K562 (cell line): ENCODE data around the gene RPL26. TPM values are rescaled to one million over a fixed set of nuclear protein-coding genes. Genes with fewer than 3 reads are reported as not detected.

Experiments
- ATAC-seq: fragments of 200-7000 bp; cut with Tn5 transposase; 3 replicates; pipeline ENCODE4 v1.9.1; 2020; ENCODE audit warnings: moderate library complexity
- BruUV-seq: library from RNA; stranded (reverse); fragments of 400-500 nt; replicated peaks from 2 replicates; lab custom pipeline; 2021; lab: Mats Ljungman, UMichigan
- CTCF ChIA-PET: fragments of 300-600 bp; formaldehyde crosslinking; extraction: SDS; loops from one replicate; lab custom pipeline; 2021; ENCODE audit warnings: low intra/inter-chr PET ratio; lab: Yijun Ruan, JAX
- POLR2A ChIA-PET: fragments of 300-600, 350-650 bp; sonication (Branson Sonifier 250); formaldehyde crosslinking; extraction: SDS; loops from one replicate; lab custom pipeline; 2021; ENCODE audit warnings: antibody characterized with exemption, inconsistent platforms; lab: Yijun Ruan, JAX
- DNase-seq, 4 experiments: peaks; one replicate each; pipeline versions ENCODE4 v3.0.0 to v3.0.0-alpha.2; 2011 to 2018; ENCODE audit warnings: low spot score in 3 of 4, mixed read lengths in 3 of 4; ENCODE audit errors: extremely low read depth in 1 of 4
- FAIRE-seq: peaks from 2 replicates; lab custom pipeline; 2011; peaks lifted over from hg19 to GRCh38; lab: Jason Lieb, UNC
- H2AFZ ChIP-seq: 2 replicates; pipeline ENCODE4 v1.6.0; 2011; ENCODE audit warnings: low read depth, low read length, control low read depth, inconsistent platforms
- H3K27ac ChIP-seq: fragments of 200-600 bp; 3 replicates; pipeline ENCODE4 v1.8.0; 2011; ENCODE audit warnings: low read depth, mild to moderate bottlenecking, control low read depth, inconsistent platforms, low read length, moderate library complexity, mixed read lengths; ENCODE audit errors: extremely low read depth
- H3K27me3 ChIP-seq, 2 experiments: fragments of 300-600 bp in 1 of 2; 2 replicates in 1 of 2; 3 replicates in 1 of 2; pipeline versions ENCODE4 v1.6.0 to v1.8.0; 2011; ENCODE audit warnings: inconsistent platforms in 2 of 2, low read length in 2 of 2, mild to moderate bottlenecking in 1 of 2, mixed read lengths in 1 of 2, moderate library complexity in 1 of 2; ENCODE audit not compliant: control insufficient read depth in 2 of 2, insufficient read depth in 2 of 2
- H3K36me3 ChIP-seq: fragments of 300-600 bp; 3 replicates; pipeline ENCODE4 v1.8.0; 2011; ENCODE audit warnings: mild to moderate bottlenecking, low read length, inconsistent platforms; ENCODE audit not compliant: control insufficient read depth, insufficient read depth
- H3K4me1 ChIP-seq, 2 experiments: fragments of 200-600 bp in 1 of 2; replicated peaks in 1 of 2; 2 replicates in 1 of 2; 3 replicates in 1 of 2; pipeline versions ENCODE4 v1.5.1 to v1.8.0; 2011; ENCODE audit warnings: inconsistent platforms in 2 of 2, low read length in 2 of 2, mild to moderate bottlenecking in 1 of 2, mixed read lengths in 1 of 2, moderate library complexity in 1 of 2; ENCODE audit not compliant: control insufficient read depth in 2 of 2, insufficient read depth in 2 of 2
- H3K4me2 ChIP-seq: 2 replicates; pipeline ENCODE4 v1.6.1; 2011; ENCODE audit warnings: low read length, control low read depth, inconsistent platforms, mixed read lengths; ENCODE audit not compliant: insufficient read depth
- H3K4me3 ChIP-seq: fragments of 200-600 bp; sonication (generic), shearing (Covaris generic); 2 replicates; pipeline ENCODE4 v1.5.1; 2016; ENCODE audit warnings: control low read depth, inconsistent platforms
- H3K79me2 ChIP-seq: fragments of 200-600 bp; 3 replicates; pipeline ENCODE4 v1.8.0; 2011; ENCODE audit warnings: low read length, inconsistent platforms; ENCODE audit not compliant: control insufficient read depth, insufficient read depth
- H3K9ac ChIP-seq, 2 experiments: 2 replicates each; pipeline versions ENCODE4 v1.6.0 to v1.6.1; 2011; ENCODE audit warnings: low read depth in 2 of 2, low read length in 2 of 2, control low read depth in 1 of 2, inconsistent platforms in 1 of 2, mild to moderate bottlenecking in 1 of 2, mixed read lengths in 1 of 2; ENCODE audit not compliant: insufficient read depth in 1 of 2
- H3K9me1 ChIP-seq: one replicate; pipeline ENCODE4 v1.6.0; 2011; ENCODE audit warnings: inconsistent platforms, mild to moderate bottlenecking, low read length, moderate library complexity; ENCODE audit not compliant: control insufficient read depth, insufficient read depth
- H3K9me3 ChIP-seq: replicated peaks from 2 replicates; pipeline ENCODE4 v1.5.1; 2011; ENCODE audit warnings: low read depth, low read length, inconsistent platforms; ENCODE audit not compliant: control insufficient read depth, insufficient read depth
- H4K20me1 ChIP-seq: replicated peaks from 2 replicates; pipeline ENCODE4 v1.6.1; 2011; ENCODE audit warnings: low read length, inconsistent platforms, mixed read lengths; ENCODE audit not compliant: control insufficient read depth, insufficient read depth
- ARNT ChIP-seq, 2 experiments: fragments of 450-650 bp; IDR thresholded peaks; 2 replicates each; pipeline ENCODE4 v1.6.1; 2016; ENCODE audit warnings: mild to moderate bottlenecking in 1 of 2
- ATF7 ChIP-seq: fragments of 450-650 bp; IDR thresholded peaks from 2 replicates; pipeline ENCODE4 v1.7.1; 2014; ENCODE audit warnings: mild to moderate bottlenecking, moderate library complexity
- CEBPB ChIP-seq: fragments of 450-650 bp; IDR thresholded peaks from 2 replicates; pipeline ENCODE4 v1.6.1; 2016; ENCODE audit warnings: missing genetic modification characterization, missing compliant biosample characterization
- FOXK2 ChIP-seq, 2 experiments: fragments of 450-650 bp; IDR thresholded peaks in 1 of 2; conservative IDR thresholded peaks in 1 of 2; 2 replicates each; pipeline ENCODE4 v1.6.1; 2016; ENCODE audit warnings: low read depth in 2 of 2, mild to moderate bottlenecking in 1 of 2
- JUND ChIP-seq, 2 experiments: IDR thresholded peaks; 2 replicates in 1 of 2; 3 replicates in 1 of 2; pipeline ENCODE4 v1.6.1; 2011; ENCODE audit warnings: borderline replicate concordance in 2 of 2, low read depth in 2 of 2, low read length in 2 of 2, improper control_type of control experiment in 1 of 2, missing biosample characterization in 1 of 2, missing genetic modification characterization in 1 of 2, missing genetic modification reagents in 1 of 2
- L3MBTL2 ChIP-seq: fragments of 450-650 bp; IDR thresholded peaks from 2 replicates; pipeline ENCODE4 v1.6.1; 2016; ENCODE audit warnings: mild to moderate bottlenecking, moderate library complexity
- MEIS2 ChIP-seq: fragments of 450-650 bp; IDR thresholded peaks from 2 replicates; pipeline ENCODE4 v1.6.1; 2014; ENCODE audit warnings: mild to moderate bottlenecking; ENCODE audit not compliant: partially characterized antibody
- PKNOX1 ChIP-seq: fragments of 450-650 bp; IDR thresholded peaks from 2 replicates; pipeline ENCODE4 v1.6.1; 2016
- ZBTB7A ChIP-seq: IDR thresholded peaks from 2 replicates; pipeline ENCODE4 v1.6.1; 2011; ENCODE audit warnings: low read depth, mild to moderate bottlenecking, low read length, moderate library complexity, borderline replicate concordance; ENCODE audit not compliant: control insufficient read depth
- ZNF699 ChIP-seq: fragments of 250-450 bp; sonication (Bioruptor Pico); IDR thresholded peaks from 2 replicates; pipeline ENCODE4 v1.8.0; 2021; ENCODE audit warnings: mild to moderate bottlenecking, moderate library complexity; ENCODE audit not compliant: insufficient replicate concordance
- WGBS: fragments of 100-300 bp; shearing (Covaris generic); methylation state at CpG from one replicate; pipeline ENCODE4 v1.1.6; 2016; ENCODE audit warnings: low coverage, mixed read lengths; ENCODE audit not compliant: insufficient coverage; ENCODE audit errors: missing lambda C conversion rate; 5-methylcytosine and 5-hydroxymethylcytosine counted together
- in situ Hi-C: fragments of 300-500 bp; cut with MboI; formaldehyde crosslinking; loops from 4 replicates; pipeline ENCODE4 v1.15.0; 2018; ENCODE audit warnings: inconsistent platforms, mixed read lengths
- intact Hi-C: fragments of 100-400 bp; cut with micrococcal nuclease; formaldehyde crosslinking; loops from 2 replicates; pipeline ENCODE4 v1.14.2; 2022
- polyA plus RNA-seq, 8 experiments: library from polyadenylated mRNA; depleted of rRNA in 4 of 8; stranded (reverse) in 5 of 8; unstranded in 3 of 8; fragments of >200 nt; fragmentation: Nextera tagmentation in 2 of 8; fragmentation: Illumina TruSeq in 1 of 8; extraction: Ambion mirVana in 2 of 8; extraction: Trizol in 1 of 8; gene quantifications; 2 replicates each; pipeline versions ENCODE4 v1.2.1 to v1.2.3, GENCODE V29; 2011 to 2014; ENCODE audit warnings: inconsistent platforms in 1 of 8, missing spikeins in 1 of 8
- total RNA-seq, 7 experiments: library from RNA; depleted of rRNA in 6 of 7; stranded (reverse); fragments of >200 nt in 6 of 7; fragmentation: Illumina TruSeq in 2 of 7; extraction: Trizol in 2 of 7; gene quantifications; 2 replicates each; pipeline versions ENCODE4 v1.2.1 to v1.2.3, GENCODE V29; 2011 to 2021; ENCODE audit warnings: low replicate concordance in 1 of 7

RPL26 gene
- total and polyA plus RNA-seq, 9 of the 15 experiments (the other 6 are each of a cell fraction or from before 2014, with no cell fraction given), result 1,474 to 4,074 (median 2,904) TPM

DNA sequence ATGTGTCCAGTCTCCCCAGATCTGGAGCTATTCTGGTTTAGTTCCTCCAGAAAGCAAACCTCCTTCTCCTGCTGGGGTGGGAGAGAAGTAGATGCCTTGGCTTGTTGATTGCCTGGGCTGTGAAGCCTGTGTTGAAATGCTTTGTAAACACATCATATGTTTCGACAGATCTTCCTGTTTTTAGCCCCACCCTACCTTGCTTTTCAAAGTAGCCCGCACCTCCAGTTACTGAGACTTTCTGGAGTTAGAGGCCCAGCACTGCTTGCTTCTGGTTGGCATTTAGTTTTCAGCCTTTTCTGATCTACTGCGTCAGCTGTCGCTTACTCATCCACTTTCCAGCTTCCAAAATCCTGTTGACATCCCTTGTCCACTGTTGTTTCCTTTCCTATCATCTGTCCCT, 34.8 kb upstream of the RPL26 start:
- H3K9me1 ChIP-seq, result no peaks in the 10 kb centered on the region
- DNase-seq (no peak), ATAC-seq (no peak; the same call in 1 of the 3 replicates), FAIRE-seq (no peak)
- H4K20me1 ChIP-seq, result no peaks in the 10 kb centered on the region
- no peaks in the 10 kb centered on the region for H3K36me3 ChIP-seq
- BruUV-seq, result no TSS peak
- H3K27me3 ChIP-seq, result no peaks in the 10 kb centered on the region
- no peaks in the 10 kb centered on the region for H3K79me2 ChIP-seq
- intact Hi-C loops (loop anchor here (10.0 kb wide), 1 partner anchor 327 kb away; the partner anchor contains the start of gene CCDC42), in situ Hi-C loops (no loop called here)
- no peak overlapping the region; the same call in 1 of the 2 replicates for H3K4me2 ChIP-seq
- H3K27ac ChIP-seq, result no peak overlapping the region
- peak overlapping the region; percentile 35 for H2AFZ ChIP-seq
- ChIA-PET POLR2A (interaction anchor here (0.5 to 1.7 kb wide), 3 partner anchors 12 to 264 kb away, joined by 3 to 5 read pairs (median 3); partner anchors contain the start of gene NDEL1), CTCF (no interaction called here)
- H3K9me3 ChIP-seq, result no peaks in the 10 kb centered on the region
- no peak overlapping the region for H3K4me3 ChIP-seq
- no peak overlapping the region; a peak in 1 of 4 replicates for H3K9ac ChIP-seq
- TF ChIP-seq L3MBTL2, result 0 out of 2 replicates have a peak, but pooled peaks have one; percentile 43
- TF ChIP-seq ARNT (IDR thresholded peaks at IDR 0.05), result peak in 1 of 2 experiments; percentile 89; a peak in 1 of 4 replicates
- no peak for TF ChIP-seq ZNF699 (CRISPR knock-in tag)
- 0 out of 4 replicates have a peak, but pooled peaks of 1 of the 2 experiments have one; percentile 54 for TF ChIP-seq FOXK2 (conservative IDR thresholded peaks at IDR 0.05 in 1 of 2, IDR thresholded peaks at IDR 0.05 in 1 of 2; ENCODE audit: low read depth in 2 of 2)
- peak; percentile 69 for TF ChIP-seq CEBPB (tag)
- TF ChIP-seq JUND (IDR thresholded peaks at IDR 0.05; ENCODE audit: borderline replicate concordance, low read depth, low read length), result no peak
- peak; percentile 16; the same call in 1 of the 3 replicates for TF ChIP-seq JUND (tag; IDR thresholded peaks at IDR 0.05; ENCODE audit: borderline replicate concordance, low read depth, low read length)
- TF ChIP-seq PKNOX1, result 0 out of 2 replicates have a peak, but pooled peaks have one; percentile 16
- TF ChIP-seq ZBTB7A, result no peak
- peak; percentile 25 for TF ChIP-seq MEIS2
- TF ChIP-seq ATF7, result 0 out of 2 replicates have a peak, but pooled peaks have one; percentile 25
- peaks cover 3 to 25% of the 10 kb centered on the region in 2 experiments; a peak in 3 of 5 replicates for H3K4me1 ChIP-seq
- 45% methylated on average over 4 of the region's 4 CpGs for WGBS
